Measurements from ENCODE around the gene KCTD7.
"Not testable (repeated sequence)": the region's sequence is repeated elsewhere in the genome, so short reads cannot be mapped to it uniquely, and the experiment has no call there.

KCTD7 gene

DNA sequence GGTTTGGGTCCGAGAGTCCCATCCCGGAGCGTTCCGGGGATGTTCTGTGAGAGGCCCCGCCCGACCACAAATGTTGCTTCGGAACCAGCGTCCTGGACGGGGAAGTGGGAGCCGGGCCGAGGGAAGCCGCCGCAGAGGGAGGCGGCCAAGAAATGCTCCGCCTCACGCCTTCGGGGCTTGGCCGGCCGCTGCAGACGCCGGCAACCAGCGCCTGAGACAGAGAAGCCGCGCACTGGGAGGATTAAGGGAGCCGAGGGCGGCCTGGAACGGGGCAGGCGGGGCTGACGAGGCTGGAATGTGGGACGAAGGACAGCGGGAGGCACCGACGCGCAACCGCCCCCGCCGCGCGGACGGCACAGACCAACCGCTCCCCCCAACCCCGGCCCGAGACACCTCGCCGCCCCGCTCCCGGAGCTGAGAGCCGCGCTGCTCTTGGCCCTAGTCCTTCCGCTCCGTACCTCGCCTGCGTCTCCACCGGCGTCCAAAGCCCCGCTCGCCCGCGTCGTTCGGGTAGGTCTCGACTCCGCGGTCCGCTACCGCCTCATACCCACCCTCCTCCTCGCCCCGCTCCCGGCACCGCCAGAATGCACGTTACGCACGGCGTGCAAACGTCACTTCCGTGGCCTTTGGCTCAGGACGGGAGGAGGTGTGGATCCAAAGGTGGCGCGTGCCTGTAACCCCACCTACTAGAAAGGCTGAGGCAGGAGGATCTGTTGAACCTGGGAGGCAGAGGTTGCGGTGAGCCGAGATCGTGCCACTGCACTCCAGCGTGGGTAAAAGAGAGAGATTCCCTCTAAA is 36.7 kb upstream of the KCTD7 start:
- H3K27ac ChIP-seq, result peak overlapping the region; percentile 88
- TF ChIP-seq, protein P1, sequence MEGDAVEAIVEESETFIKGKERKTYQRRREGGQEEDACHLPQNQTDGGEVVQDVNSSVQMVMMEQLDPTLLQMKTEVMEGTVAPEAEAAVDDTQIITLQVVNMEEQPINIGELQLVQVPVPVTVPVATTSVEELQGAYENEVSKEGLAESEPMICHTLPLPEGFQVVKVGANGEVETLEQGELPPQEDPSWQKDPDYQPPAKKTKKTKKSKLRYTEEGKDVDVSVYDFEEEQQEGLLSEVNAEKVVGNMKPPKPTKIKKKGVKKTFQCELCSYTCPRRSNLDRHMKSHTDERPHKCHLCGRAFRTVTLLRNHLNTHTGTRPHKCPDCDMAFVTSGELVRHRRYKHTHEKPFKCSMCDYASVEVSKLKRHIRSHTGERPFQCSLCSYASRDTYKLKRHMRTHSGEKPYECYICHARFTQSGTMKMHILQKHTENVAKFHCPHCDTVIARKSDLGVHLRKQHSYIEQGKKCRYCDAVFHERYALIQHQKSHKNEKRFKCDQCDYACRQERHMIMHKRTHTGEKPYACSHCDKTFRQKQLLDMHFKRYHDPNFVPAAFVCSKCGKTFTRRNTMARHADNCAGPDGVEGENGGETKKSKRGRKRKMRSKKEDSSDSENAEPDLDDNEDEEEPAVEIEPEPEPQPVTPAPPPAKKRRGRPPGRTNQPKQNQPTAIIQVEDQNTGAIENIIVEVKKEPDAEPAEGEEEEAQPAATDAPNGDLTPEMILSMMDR (conservative IDR thresholded peaks at IDR 0.05), result no peak

DNA sequence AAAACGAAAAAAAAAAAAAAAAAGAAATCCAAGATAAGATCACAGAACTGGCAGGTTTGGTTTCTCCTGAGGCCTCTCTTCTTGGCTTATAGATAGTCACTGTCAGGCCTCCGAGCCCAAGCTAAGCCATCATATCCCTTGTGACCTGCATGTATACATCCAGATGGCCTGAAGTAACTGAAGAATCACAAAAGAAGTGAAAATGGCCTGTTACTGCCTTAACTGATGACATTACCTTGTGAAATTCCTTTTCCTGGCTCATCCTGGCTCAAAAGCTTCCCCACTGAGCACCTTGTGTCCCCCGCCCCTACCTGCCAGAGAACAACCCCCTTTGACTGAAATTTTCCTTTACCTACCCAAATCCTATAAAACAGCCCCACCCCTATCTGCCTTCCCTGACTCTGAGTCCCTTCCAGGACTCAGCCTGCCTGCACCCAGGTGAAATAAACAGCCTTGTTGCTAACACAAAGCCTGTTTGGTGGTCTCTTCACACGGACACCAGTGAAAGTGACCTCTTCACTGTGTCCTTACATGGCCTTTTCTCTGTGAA is 36.0 kb upstream of the KCTD7 start:
- peak overlapping the region; percentile 88 for H3K27ac ChIP-seq

DNA sequence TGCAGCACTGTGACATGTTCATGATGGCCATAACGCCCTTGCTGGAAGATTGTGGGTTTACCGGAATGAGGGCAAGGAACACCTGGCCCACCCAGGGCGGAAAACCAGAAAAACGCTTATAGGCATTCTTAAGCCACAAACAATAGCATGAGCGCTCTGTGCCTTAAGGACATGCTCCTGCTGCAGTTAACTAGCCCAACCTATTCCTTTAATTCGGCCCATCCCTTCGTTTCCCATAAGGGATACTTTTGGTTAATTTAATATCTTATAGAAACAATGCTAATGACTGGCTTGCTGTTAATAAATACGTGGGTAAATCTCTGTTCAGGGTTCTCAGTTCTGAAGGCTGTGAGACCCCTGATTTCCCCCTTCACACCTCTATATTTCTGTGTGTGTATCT is 34.6 kb upstream of the KCTD7 start:
- not testable (repeated sequence) for H3K27ac ChIP-seq

DNA sequence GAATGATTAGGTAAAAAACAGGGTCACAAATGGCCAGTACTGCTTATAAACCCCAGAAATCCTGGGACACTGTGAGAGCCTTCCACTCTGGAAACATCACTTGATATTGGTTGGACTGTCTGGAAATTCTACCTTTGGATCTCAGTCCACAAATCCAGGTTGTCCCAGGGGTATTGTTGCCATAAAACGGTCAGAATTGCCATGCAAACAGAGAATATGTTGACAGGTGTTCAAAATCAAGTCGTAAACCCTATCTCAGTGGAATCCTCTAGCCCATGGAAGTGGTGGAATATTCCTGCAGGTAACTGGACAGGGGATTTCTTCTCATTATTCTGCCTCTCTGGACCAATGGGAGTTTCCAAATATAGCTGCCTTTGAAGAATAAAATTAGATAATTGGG is 31.2 kb upstream of the KCTD7 start:
- H3K27ac ChIP-seq, result no peak overlapping the region
- TF ChIP-seq, protein P1 (conservative IDR thresholded peaks at IDR 0.05), result no peak

DNA sequence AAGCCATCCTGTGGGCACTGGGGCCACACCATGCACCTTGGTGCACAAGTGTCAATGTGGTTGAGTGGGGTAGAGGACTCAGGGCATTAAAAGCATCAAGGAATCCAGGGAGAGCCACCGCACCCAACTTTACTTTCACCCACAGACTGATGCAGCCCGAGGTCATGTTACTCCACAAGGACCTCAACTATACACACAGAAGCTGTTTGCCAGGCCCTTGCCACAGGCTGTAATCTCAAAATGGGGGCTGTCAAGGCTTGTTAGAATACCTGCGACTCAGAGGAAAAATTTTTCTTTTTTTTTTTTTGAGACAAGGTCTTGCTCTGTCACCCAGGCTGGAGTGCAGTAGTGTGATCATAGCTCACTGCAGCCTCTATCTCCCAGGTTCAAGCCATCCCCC is 26.5 kb upstream of the KCTD7 start:
- H3K27ac ChIP-seq, result no peak overlapping the region
- TF ChIP-seq, protein P1 (conservative IDR thresholded peaks at IDR 0.05), result no peak

DNA sequence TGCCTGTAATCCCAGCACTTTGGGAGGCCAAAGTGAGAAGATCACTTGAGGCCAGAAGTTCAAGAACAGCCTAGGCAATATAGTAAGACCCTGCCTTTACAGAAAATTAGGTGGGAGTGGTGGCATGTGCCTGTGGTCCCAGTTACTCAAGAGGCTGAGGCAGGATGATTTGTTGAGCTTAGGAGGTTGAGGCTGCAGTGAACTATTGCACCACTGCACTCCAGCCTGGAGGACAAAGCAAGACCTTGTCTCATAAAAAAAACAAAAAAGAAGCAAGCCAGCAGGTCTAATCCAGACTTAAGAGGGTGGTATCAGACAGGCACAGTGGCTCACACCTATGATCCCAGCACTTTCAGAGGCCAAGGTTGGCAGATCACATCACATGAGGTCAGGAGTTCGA is 24.5 kb upstream of the KCTD7 start:
- TF ChIP-seq, protein P1 (conservative IDR thresholded peaks at IDR 0.05), result no peak
- no peak overlapping the region for H3K27ac ChIP-seq

DNA sequence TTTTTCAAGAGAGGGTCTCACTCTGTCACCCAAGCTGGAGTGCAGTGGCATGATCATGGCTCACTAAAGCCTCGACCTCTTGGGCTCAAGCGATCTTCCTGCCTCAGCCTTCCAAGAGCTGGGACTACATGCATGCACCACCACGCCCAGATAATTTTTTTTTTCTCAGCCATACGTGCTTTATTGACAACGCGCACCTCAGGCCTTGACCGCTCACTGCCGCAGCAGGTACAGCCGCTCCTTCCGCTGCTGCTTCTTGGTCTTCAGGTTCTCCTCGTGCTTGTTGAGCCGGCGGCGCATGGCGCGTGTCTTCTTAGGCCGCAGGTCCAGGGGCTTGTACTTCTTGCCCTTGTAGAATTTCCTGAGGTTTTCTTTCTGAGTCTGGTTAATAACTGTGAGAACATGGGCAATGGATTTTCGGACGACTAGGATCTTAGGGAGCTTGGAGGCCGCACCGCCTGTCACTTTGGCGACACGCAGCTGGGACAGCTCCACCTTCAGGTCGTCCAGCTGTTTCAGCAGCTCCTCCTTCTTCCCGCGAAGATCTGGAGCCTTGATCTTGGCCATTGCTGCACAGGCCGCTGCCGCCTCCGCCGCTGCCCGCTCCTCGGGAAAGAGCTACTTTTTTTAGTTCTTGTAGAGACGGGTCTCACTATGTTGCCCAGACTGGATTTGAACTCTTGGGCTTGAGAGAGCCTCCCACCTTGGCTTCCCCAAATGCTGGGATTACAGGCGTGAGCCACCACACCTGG is 22.0 kb upstream of the KCTD7 start:
- not testable (repeated sequence) for H3K27ac ChIP-seq

DNA sequence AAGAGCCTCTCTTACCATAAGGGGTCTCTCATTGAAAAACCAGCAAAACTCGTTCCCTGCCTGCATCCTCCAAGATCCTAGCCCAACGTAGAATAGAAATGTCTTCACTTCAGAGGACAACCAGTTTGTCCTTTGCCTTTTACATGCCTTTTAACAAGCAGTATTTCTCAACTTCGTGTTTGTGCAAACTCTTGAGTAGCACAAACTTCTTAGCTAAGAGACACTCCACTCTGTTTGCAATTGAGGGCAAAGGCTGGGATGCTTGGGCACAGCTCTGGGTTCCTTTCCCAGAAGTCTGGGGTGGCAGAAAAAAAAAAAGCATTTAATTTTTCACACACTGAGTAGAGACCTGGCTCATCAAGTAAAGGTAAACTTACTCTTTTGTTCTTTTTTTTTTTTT is 19.5 kb upstream of the KCTD7 start:
- TF ChIP-seq, protein P1 (conservative IDR thresholded peaks at IDR 0.05), result no peak
- no peak overlapping the region for H3K27ac ChIP-seq

DNA sequence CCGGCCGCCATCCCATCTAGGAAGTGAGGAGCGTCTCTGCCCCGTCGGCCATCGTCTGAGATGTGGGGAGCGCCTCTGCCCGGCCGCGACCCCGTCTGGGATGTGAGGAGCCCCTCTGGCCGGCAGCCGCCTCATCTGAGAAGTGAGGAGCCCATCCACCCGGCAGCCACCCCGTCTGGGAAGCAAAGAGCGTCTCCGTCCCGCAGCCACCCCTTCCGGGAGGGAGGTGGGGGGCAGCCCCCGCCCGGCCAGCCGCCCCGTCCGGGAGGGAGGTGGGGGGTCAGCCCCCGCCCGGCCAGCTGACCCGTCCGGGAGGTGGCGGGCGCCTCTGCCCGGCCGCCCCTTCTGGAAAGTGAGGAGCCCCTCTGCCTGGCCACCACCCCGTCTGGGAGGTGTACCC is 14.1 kb upstream of the KCTD7 start:
- H3K27ac ChIP-seq, result not testable (repeated sequence)
